IPS DF 6.9 (cell line): ENCODE results near the gene ADAT3.

Experiments used
- DNase-seq: peaks from one replicate; pipeline ENCODE4 v3.0.0-alpha.2; 2013; ENCODE audit warnings: low read depth, low spot score
- H3K27ac ChIP-seq: one replicate; pipeline ENCODE4 v1.5.1; 2013; ENCODE audit warnings: low read length, control low read depth
- H3K27me3 ChIP-seq: 2 replicates; pipeline ENCODE4 v1.6.1; 2013; ENCODE audit warnings: mild to moderate bottlenecking, low read length; ENCODE audit not compliant: control insufficient read depth, insufficient read depth
- H3K36me3 ChIP-seq: 2 replicates; pipeline ENCODE4 v1.6.1; 2013; ENCODE audit warnings: low read length; ENCODE audit not compliant: control insufficient read depth, insufficient read depth
- H3K4me1 ChIP-seq: 2 replicates; pipeline ENCODE4 v1.6.1; 2013; ENCODE audit warnings: low read length; ENCODE audit not compliant: control insufficient read depth, insufficient read depth
- H3K4me3 ChIP-seq: 2 replicates; pipeline ENCODE4 v1.5.1; 2013; ENCODE audit warnings: mild to moderate bottlenecking, low read length
- H3K9me3 ChIP-seq: 2 replicates; pipeline ENCODE4 v1.6.1; 2013; ENCODE audit warnings: low read length, inconsistent platforms; ENCODE audit not compliant: control insufficient read depth, insufficient read depth
- WGBS: extraction: QIAGEN DNeasy Blood & Tissue Kit; methylation state at CpG from one replicate; pipeline ENCODE4 v1.1.7; 2013; ENCODE audit warnings: mixed read lengths, missing lambda C conversion rate; ENCODE audit not compliant: insufficient read length, insufficient coverage; 5-methylcytosine and 5-hydroxymethylcytosine counted together

Gene ADAT3

DNA sequence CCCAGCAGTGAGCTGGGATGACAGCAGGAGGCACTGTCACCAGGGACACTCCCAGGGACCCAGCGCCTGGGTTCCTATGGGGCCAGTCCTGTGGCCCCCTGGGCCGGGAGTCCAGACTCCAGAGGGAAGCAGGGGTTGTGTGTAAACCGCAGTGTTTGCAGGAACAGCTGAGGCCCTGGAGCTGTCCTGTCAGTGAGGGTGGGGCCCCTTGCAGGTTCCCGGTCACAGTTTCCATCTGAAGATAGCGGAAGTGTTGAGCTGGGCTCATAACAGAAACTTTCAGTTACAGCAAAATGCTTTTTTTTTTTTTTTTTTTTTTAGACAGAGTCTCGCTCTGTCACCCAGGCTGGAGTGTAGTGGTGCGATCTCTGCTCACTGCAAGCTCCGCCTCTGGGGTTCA, 18.1 kb downstream of the ADAT3 start:
- Histone ChIP-seq H3K9me3 (no peaks in the 10 kb centered on the region), H3K27ac (no peak overlapping the region), H3K4me3 (no peak overlapping the region), H3K27me3 (no peaks in the 10 kb centered on the region), H3K36me3 (peaks cover 36% of the 10 kb centered on the region), H3K4me1 (0 out of 2 replicates have a peak, but pooled peaks cover 1% of the 10 kb centered on the region)
- no peak for DNase-seq
- no CpG with 5 or more reads among the region's 8 CpGs for WGBS

DNA sequence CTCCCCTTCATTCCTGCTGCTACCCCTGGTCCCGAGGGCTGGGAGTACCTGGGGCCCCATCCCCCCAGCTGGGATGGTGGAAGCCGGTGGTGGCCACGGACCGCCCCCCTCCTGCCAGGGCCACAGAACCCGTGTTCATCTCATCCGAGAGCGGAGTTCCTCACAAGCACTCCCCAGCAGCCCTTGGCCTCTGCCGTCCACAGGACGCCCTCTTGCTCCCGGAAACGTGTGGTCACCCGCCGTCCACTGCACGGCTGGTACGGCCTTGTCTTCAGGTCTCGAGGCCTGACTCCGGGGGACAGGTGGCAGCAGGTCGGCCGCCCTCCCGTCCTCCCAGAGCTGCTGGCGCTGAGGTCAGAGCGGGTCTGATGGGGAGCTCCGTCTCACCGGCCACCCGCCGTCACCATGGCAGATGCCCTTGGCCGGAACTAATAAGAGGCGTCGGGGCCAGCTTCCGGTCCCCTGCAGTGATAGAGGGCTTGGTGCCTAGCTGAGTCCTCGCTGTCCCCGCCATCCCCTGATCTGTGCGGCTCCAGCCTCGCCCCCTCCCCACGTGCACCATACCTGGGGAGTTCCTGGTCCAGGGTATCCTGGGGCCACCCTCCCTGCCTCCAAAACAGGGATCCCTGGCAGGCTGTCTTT, 19.2 kb downstream of the ADAT3 start:
- Histone ChIP-seq H3K9me3 (no peaks in the 10 kb centered on the region), H3K36me3 (peaks cover 31% of the 10 kb centered on the region), H3K27ac (no peak overlapping the region), H3K4me3 (no peak overlapping the region), H3K4me1 (0 out of 2 replicates have a peak, but pooled peaks cover 3% of the 10 kb centered on the region), H3K27me3 (no peaks in the 10 kb centered on the region)
- no CpG with 5 or more reads among the region's 35 CpGs for whole genome bisulfite sequencing
- DNase-seq = no peak

DNA sequence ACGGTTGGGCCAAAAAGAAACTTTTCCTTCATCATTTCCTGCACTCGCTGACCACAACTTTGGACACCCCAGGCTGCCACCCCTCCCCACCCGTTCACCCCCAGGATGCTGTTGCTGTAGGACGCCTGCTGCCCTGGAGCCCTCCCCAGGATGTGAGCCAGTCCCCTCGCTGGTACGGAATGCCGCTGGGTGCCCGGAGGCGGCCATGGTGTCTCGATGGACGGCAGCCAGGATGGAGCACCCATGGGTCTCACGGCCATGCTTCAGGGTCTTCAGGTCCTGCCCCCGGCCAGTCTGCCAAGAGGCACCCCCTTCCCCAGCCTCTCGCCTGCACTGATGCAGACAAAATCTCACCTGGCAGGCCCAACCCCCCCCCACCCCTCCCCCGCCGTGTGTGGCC, 20.3 kb downstream of the ADAT3 start:
- no peak for DNase-seq
- whole genome bisulfite sequencing = no CpG with 5 or more reads among the region's 16 CpGs
- H3K4me3 ChIP-seq = no peak overlapping the region
- peaks cover 25% of the 10 kb centered on the region for H3K36me3 ChIP-seq
- no peaks in the 10 kb centered on the region for H3K9me3 ChIP-seq
- H3K4me1 ChIP-seq = 0 out of 2 replicates have a peak, but pooled peaks cover 6% of the 10 kb centered on the region
- no peak overlapping the region for H3K27ac ChIP-seq
- H3K27me3 ChIP-seq = no peaks in the 10 kb centered on the region

DNA sequence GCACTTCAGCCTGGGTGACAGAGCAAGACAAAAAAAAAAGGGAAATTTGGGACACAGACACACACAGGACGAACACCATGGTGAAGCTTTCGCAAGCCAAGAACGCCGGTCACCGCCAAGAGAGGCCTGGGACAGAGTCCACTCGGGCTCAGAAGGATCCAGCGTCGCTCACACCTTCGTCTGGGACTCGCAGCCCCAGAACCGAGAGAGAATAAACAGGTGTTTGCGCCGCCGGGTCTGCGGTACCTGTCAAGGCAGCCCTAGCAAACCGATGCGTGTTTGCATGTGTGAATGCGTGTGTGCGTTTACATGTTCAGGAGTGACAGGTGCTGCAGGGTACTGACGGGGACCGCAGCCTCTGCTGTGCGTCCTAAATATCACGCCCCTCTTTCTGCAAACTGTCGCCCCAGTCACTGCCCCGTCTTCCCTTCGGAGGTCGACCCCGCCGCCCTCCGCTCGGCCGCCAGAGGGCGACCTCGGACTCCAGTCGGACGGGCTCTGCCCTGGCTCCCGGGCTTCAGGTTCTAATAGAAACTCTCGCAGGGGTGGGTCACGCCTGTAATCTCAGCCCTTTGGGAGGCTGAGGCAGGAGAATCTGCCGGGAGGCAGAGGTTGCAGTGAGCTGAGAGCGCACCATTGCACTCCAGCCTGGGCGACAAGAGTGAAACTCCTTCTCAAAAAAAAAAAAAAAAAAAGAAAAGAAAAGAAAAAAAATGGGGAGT, 24.0 kb downstream of the ADAT3 start:
- no peak for DNase-seq
- WGBS = no CpG with 5 or more reads among the region's 42 CpGs
- Histone ChIP-seq H3K27ac (no peak overlapping the region), H3K4me1 (0 out of 2 replicates have a peak, but pooled peaks cover 6% of the 10 kb centered on the region), H3K36me3 (peaks cover 6% of the 10 kb centered on the region), H3K4me3 (no peak overlapping the region), H3K9me3 (no peaks in the 10 kb centered on the region), H3K27me3 (no peaks in the 10 kb centered on the region)

DNA sequence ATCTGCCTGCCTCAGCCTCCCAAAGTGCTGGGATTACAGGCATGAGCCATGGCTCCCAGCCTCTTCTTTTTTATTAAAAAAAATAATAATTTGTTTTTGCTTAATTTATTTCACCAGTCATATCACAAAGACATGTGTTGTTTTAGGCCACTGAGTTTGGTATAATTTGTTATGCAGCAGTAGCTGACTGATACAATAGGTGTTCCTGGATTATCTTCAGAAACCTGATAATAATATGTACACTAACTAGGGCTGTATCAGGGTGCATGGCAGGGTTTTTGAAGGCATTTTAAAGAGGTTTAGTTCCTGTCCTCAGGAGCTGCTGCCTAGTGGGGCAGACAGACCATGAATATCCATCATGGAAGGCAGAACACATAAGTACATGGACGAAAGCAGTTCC, 26.2 kb downstream of the ADAT3 start:
- no peak overlapping the region for H3K27ac ChIP-seq
- no CpG with 5 or more reads among the region's 1 CpG for WGBS
- H3K4me1 ChIP-seq = 0 out of 2 replicates have a peak, but pooled peaks cover 5% of the 10 kb centered on the region
- no peak overlapping the region for H3K4me3 ChIP-seq
- DNase-seq = no peak
- no peaks in the 10 kb centered on the region for H3K9me3 ChIP-seq
- H3K27me3 ChIP-seq = no peaks in the 10 kb centered on the region
- no peaks in the 10 kb centered on the region for H3K36me3 ChIP-seq

DNA sequence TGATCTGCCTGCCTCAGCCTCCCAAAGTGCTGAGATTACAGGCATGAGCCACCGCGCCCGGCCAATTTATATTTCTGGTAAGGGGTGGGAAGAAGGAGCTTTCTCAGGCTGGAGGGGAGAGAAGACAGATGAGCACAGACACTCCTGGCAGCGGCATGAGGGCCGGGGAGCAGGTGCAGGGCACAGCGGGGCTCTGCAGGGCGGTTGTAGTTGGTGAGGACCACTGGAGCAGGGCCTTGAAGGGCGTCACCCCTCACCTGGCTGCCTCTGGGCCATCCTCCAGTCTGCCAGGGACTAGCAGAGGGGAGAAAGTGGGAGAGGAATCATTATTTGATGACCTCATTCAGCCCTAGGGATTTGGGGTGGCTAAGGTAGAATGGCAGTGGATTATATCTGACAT, 27.2 kb downstream of the ADAT3 start:
- no peaks in the 10 kb centered on the region for H3K36me3 ChIP-seq
- H3K4me3 ChIP-seq = no peak overlapping the region
- no peaks in the 10 kb centered on the region for H3K9me3 ChIP-seq
- 0 out of 2 replicates have a peak, but pooled peaks cover 5% of the 10 kb centered on the region for H3K4me1 ChIP-seq
- no peak for DNase-seq
- no peaks in the 10 kb centered on the region for H3K27me3 ChIP-seq
- WGBS = no CpG with 5 or more reads among the region's 8 CpGs
- H3K27ac ChIP-seq = no peak overlapping the region

DNA sequence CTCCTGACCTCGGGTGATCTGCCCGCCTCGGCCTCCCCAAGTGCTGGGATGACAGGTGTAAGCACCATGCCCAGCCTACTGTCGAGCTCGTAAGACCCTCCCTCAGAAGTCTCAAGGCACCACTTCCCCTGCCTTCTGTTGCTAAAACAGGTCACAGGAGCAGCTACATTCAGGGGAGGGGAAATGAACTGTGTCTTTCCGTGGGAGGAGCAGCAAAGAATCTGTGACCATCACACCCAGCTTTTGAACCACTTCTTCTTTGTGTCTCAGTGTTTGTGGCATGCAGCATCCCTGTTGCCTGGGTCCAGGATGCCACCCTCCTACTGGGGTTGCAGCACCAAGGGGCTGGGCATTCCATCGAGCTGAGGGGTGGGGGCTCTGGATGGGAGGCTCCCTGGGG, 28.0 kb downstream of the ADAT3 start:
- Histone ChIP-seq H3K27me3 (no peaks in the 10 kb centered on the region), H3K4me1 (0 out of 2 replicates have a peak, but pooled peaks cover 5% of the 10 kb centered on the region), H3K27ac (no peak overlapping the region), H3K36me3 (no peaks in the 10 kb centered on the region), H3K9me3 (no peaks in the 10 kb centered on the region), H3K4me3 (no peak overlapping the region)
- no peak for DNase-seq
- WGBS = no CpG with 5 or more reads among the region's 7 CpGs

DNA sequence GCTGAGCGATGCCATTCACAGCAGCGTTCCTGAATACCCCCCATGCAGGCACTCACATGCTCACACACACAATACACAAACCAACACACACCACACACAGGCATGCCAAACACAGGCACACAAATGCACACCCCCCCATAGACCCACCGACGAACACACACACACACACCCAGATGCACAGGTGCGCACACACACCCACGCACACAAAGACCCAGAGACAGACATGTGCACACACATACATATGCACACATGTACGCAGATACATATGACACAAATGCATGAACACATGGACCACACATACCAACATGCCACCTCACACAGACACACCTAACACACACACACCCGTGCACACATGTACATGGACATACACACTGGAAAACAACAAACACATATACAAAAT, 28.7 kb downstream of the ADAT3 start:
- Histone ChIP-seq H3K27ac (no peak overlapping the region), H3K4me3 (no peak overlapping the region), H3K36me3 (no peaks in the 10 kb centered on the region), H3K4me1 (0 out of 2 replicates have a peak, but pooled peaks cover 5% of the 10 kb centered on the region), H3K27me3 (no peaks in the 10 kb centered on the region), H3K9me3 (no peaks in the 10 kb centered on the region)
- no CpG with 5 or more reads among the region's 8 CpGs for WGBS
- no peak for DNase-seq

DNA sequence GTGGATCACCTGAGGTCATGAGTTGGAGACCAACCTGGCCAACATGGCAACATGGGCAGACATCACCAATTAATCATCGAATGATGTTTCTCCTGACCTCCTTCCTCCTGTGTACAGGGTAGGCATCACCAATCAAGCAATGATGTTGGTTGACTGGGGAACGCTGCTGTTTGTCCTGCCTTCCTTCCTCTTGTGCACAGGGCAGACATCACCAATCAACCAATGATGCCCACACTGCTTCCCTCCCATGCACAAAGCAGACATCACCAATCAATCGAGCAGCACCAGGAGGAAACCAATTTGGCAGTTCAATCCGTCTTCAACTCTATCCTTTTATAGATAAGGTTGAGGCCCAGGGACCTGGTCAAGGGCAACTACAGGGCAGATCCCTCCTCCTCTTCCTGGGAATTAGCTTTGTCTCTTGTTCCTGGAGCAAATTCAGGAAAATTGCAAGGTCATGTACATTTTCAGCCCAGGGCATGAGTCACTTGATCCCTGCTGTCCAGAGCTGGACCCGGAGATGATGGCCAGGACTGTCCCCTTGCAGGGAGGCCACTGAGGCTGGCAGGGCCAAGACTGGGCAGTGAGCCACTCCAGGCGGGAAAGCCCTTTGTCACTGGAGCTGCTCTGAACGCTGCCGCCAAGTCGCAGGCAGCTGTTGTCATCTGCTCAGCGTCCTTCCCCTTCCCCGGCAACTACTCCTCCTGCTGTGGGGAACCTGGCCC, 30.4 kb downstream of the ADAT3 start:
- Histone ChIP-seq H3K4me3 (no peak overlapping the region), H3K27me3 (no peaks in the 10 kb centered on the region), H3K36me3 (no peaks in the 10 kb centered on the region), H3K27ac (no peak overlapping the region), H3K4me1 (no peaks in the 10 kb centered on the region), H3K9me3 (no peaks in the 10 kb centered on the region)
- DNase-seq = no peak
- WGBS = no CpG with 5 or more reads among the region's 11 CpGs

DNA sequence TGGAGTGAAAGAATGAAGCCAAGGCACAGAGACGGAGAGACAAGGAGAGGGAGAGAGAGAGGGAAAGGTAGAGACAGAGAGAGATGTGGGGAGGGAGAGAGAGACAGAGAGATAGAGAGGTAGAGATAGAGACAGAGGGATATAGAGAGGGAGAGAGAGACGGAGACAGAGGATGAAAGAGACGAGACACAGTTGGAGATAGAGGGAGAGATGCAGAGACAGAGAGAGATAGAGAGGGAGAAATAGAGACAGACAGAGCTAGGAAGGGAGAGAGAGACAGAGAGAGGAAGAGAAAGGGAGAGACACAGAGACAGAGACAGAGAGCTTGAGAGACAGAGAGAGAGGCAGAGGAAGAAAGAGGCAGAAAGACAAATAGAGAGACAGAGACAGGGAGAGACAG, 31.2 kb downstream of the ADAT3 start:
- Histone ChIP-seq H3K4me1 (no peaks in the 10 kb centered on the region), H3K27ac (no peak overlapping the region), H3K27me3 (no peaks in the 10 kb centered on the region), H3K9me3 (no peaks in the 10 kb centered on the region), H3K4me3 (no peak overlapping the region), H3K36me3 (no peaks in the 10 kb centered on the region)
- no peak for DNase-seq
- no CpG with 5 or more reads among the region's 3 CpGs for WGBS
